BLaER1 treated with 17β-estradiol and CSF1 and Interleukin-3, amounts not matched to agents 10 nM and 100 nM (cell line): ENCODE results near the gene DNMT3A.
A peak's percentile ranks its signal among the peaks of the same experiment; 100 is the strongest.

Experiments
- H3K27ac ChIP-seq, 11 experiments: shearing (Covaris generic); formaldehyde crosslinking; 2 replicates each; pipeline ENCODE4 v1.8.1; 2022
- H3K27me3 ChIP-seq, 11 experiments: shearing (Covaris generic); formaldehyde crosslinking; 2 replicates each; pipeline ENCODE4 v1.8.1; 2022
- H3K36me3 ChIP-seq, 11 experiments: shearing (Covaris generic); formaldehyde crosslinking; 2 replicates each; pipeline ENCODE4 v1.8.1; 2022
- H3K4me1 ChIP-seq, 10 experiments: shearing (Covaris generic); formaldehyde crosslinking; 2 replicates each; pipeline ENCODE4 v1.8.1; 2022
- H3K4me2 ChIP-seq, 11 experiments: shearing (Covaris generic); formaldehyde crosslinking; 2 replicates each; pipeline ENCODE4 v1.8.1; 2022
- H3K4me3 ChIP-seq, 10 experiments: shearing (Covaris generic); formaldehyde crosslinking; 2 replicates each; pipeline ENCODE4 v1.8.1; 2022
- H3K9ac ChIP-seq, 11 experiments: shearing (Covaris generic); formaldehyde crosslinking; 2 replicates each; pipeline ENCODE4 v1.8.1; 2022
- H3K9me3 ChIP-seq, 11 experiments: shearing (Covaris generic); formaldehyde crosslinking; replicated peaks in 1 of 11; 2 replicates each; pipeline ENCODE4 v1.8.1; 2022
- H4K20me1 ChIP-seq, 11 experiments: shearing (Covaris generic); formaldehyde crosslinking; 2 replicates each; pipeline ENCODE4 v1.8.1; 2022
- Cebpa-rat ChIP-seq, 11 experiments: shearing (Covaris generic); IDR thresholded peaks; 2 replicates each; pipeline ENCODE4 v1.8.1; 2022

Gene DNMT3A

DNA sequence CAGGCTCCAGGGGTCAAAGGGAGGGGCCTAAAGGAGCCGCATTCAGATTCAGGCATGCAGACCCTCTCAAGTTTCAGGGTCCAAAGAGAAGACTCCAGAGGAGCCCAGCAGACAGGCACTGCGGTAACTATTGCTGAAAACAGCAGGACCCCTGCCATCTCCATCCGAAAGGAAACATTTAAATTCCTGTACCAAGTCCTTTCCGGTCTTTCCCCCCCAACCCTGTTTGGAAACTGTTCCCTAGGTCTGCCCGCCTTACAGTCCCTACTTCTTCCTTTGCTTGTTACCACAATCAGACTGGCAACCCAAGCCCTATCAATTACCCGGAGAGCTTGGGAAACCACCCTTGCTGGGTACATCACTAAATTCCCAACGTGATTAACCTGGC is 82.0 kb downstream of the DNMT3A start:
- Histone ChIP-seq H3K4me3 (no peak overlapping the region), H3K4me2 (no peak overlapping the region), H3K27ac (no peak overlapping the region), H3K9me3 (no peaks in the 10 kb centered on the region), H4K20me1 (peaks cover 0 to 26% (median 0%) of the 10 kb centered on the region in 11 experiments; a peak in 2 of 22 replicates), H3K27me3 (no peaks in the 10 kb centered on the region), H3K36me3 (peaks cover 24 to 89% (median 58%) of the 10 kb centered on the region in 11 experiments; a peak in 21 of 22 replicates), H3K4me1 (peaks cover 19 to 58% (median 39%) of the 10 kb centered on the region in 10 experiments; a peak in 18 of 20 replicates), H3K9ac (no peak overlapping the region)
- no peak for TF ChIP-seq Cebpa-rat (IDR thresholded peaks at IDR 0.05)

DNA sequence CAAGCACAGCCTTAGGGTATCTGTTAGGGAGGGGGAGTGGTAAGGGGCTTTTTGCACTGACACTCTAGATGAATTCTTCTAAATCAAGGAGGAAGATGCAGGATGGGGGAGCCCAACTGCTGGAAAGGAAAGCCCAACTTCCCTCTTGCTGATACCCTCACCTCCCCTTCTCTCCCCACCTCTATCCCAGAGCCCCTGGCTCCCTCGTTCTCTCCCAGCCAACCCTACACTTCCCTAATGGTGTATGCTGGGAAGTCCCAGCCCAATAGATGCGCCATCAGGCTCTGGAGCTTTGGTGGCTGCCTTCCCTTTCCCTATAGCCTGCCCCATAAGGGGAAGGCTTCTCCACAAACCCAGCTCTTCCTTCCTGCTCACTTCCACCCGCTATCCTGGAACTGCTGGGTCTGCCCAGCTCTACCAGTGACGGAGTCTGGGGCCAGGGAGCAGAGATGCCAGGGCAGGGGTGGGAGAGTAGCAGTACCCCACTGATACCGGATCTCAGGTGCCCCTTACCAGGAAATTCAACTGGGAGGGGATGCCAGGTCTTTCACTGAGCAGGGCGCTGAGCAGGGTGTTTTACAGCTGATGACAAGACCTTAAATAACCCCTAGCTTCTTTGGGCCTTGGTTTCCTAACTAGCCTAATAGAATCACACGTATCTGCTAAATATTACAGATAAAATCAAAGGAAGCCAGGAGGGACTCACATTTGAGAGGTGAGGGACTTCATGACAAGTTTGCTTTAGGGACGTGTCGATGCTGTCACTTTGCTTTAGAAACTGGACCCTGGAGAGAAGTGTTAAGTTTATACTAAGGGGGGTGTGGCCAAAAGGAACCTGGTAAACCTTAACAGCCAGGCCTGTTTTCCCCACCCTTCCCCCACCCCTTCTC is 82.6 kb downstream of the DNMT3A start:
- no peak overlapping the region; a peak in 1 of 22 replicates for H3K27ac ChIP-seq
- H3K36me3 ChIP-seq: peaks cover 22 to 89% (median 61%) of the 10 kb centered on the region in 11 experiments; a peak in 21 of 22 replicates
- H3K4me2 ChIP-seq: peak overlapping the region in 2 of 11 experiments; percentile 27 to 33; a peak in 2 of 22 replicates
- no peak overlapping the region for H3K4me3 ChIP-seq
- H3K9me3 ChIP-seq: no peaks in the 10 kb centered on the region
- H3K4me1 ChIP-seq: peaks cover 13 to 51% (median 33%) of the 10 kb centered on the region in 10 experiments; a peak in 18 of 20 replicates
- TF ChIP-seq Cebpa-rat (IDR thresholded peaks at IDR 0.05): no peak
- H3K9ac ChIP-seq: no peak overlapping the region
- H3K27me3 ChIP-seq: no peaks in the 10 kb centered on the region
- peaks cover 0 to 26% (median 0%) of the 10 kb centered on the region in 11 experiments; a peak in 2 of 22 replicates for H4K20me1 ChIP-seq

DNA sequence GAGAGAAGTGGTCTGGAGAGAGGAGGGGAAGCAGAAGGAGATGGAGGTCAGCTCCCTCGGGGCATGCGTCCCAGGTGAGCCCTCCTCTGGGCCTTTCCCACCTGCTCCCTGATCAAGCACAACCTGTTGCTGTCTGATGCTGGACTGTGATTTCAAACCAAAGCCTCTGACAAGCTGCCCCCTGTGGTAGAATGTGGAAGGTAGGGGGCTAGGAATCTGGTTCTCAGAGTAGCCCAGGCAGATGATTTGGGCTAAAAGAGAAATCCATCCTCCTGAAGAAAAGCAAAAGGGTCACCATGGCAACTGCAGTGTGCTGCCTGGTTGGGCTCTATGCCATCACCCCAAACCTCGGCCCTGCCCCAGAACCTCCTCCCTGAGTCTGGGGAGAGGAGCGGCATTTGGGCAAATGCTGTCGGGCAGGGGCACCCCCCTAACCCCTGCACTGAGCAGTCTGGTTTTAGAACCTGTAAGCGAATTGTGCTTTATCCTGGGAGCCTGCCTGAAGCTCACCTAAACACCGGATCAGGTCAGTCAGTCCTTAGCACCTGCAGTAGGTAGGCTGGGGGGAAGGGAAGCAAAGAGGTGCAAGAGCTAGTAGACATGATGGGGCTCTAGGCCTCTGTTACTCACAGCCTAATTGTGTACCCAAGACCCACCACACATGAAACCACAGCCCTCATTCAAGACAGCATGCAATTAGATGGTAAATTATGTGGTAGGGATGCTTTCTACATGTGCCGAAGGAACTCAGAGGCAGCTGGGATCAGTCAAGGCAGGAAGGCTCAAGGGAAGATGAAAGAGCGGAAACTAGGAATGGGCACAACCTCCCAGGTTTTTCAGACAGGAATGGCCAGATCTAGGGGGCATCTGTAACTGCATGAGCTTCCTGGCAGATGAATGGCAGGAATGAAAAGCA is 83.5 kb downstream of the DNMT3A start:
- H3K9ac ChIP-seq: no peak overlapping the region
- no peak overlapping the region for H3K27ac ChIP-seq

DNA sequence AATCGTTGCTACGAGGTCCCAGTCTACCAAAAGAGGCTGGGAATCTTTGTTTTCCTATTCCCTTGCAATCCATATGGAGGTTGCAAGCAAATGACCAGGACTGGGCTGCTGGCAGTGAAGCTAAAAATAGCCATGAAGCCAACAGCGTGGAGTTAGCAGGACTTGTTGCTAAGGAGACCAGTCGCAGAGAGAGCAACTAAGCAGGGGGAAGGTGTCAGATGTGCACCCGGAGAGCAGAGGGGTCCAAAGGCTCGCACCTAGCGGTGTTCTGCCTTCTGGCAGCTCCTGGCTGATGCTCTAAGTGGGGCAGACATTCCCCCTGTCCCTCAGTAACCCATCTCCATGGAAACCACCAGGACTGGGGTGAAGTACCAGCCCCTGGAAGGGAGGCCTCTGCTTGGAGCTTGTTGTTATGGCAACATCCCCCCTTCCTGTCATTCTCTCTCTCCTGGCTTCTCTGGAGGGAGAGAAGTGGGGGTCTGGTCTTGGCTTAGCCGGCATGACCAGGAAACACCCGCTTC is 84.6 kb downstream of the DNMT3A start:
- Histone ChIP-seq H3K36me3 (peaks cover 22 to 80% (median 62%) of the 10 kb centered on the region in 11 experiments; a peak in 21 of 22 replicates), H3K4me3 (no peak overlapping the region), H3K9ac (0 out of 22 replicates have a peak overlapping the region, but pooled peaks of 1 of the 11 experiments have one; percentile 9), H3K27ac (0 out of 22 replicates have a peak overlapping the region, but pooled peaks of 1 of the 11 experiments have one; percentile 11), H3K4me2 (no peak overlapping the region; a peak in 1 of 22 replicates), H3K4me1 (peaks cover 6 to 46% (median 28%) of the 10 kb centered on the region in 10 experiments), H3K9me3 (no peaks in the 10 kb centered on the region), H3K27me3 (no peaks in the 10 kb centered on the region), H4K20me1 (peaks cover 0 to 20% (median 0%) of the 10 kb centered on the region in 11 experiments; a peak in 2 of 22 replicates)
- no peak for TF ChIP-seq Cebpa-rat (IDR thresholded peaks at IDR 0.05)

More for the DNA sequence above, 83.5 kb downstream of the DNMT3A start:
- Histone ChIP-seq H3K9me3 (no peaks in the 10 kb centered on the region), H3K4me3 (no peak overlapping the region), H3K27me3 (no peaks in the 10 kb centered on the region), H3K4me1 (peaks cover 7 to 47% (median 28%) of the 10 kb centered on the region in 10 experiments; a peak in 17 of 20 replicates), H4K20me1 (peaks cover 0 to 26% (median 0%) of the 10 kb centered on the region in 11 experiments; a peak in 2 of 22 replicates), H3K36me3 (peaks cover 22 to 85% (median 63%) of the 10 kb centered on the region in 11 experiments; a peak in 21 of 22 replicates), H3K4me2 (peak overlapping the region in 2 of 11 experiments; percentile 27 to 33; a peak in 1 of 22 replicates)
- TF ChIP-seq Cebpa-rat (IDR thresholded peaks at IDR 0.05): no peak

DNA sequence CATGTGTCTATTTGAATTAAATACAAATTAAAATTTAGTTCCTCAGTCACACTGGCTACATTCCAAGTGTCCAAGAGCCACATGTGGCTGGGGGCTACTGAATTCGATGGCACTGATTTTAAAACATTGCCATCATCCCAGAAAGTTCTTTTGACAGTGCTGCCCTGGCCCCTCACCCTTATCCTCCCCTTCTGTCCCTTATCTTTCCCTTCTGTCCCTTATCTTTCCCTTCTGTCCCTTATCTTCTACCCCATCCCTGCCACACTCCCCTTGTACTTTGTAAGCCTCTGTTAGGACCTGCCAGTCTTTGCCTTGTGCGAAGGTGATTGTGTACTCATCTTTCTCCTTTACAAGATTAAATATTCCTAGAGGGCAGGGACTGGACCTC is 85.2 kb downstream of the DNMT3A start:
- Histone ChIP-seq H3K4me1 (peaks cover 11 to 50% (median 28%) of the 10 kb centered on the region in 10 experiments), H3K4me3 (no peak overlapping the region), H3K36me3 (peaks cover 22 to 76% (median 62%) of the 10 kb centered on the region in 11 experiments; a peak in 21 of 22 replicates), H3K4me2 (no peak overlapping the region), H3K9me3 (no peaks in the 10 kb centered on the region), H3K9ac (no peak overlapping the region), H3K27ac (no peak overlapping the region), H3K27me3 (no peaks in the 10 kb centered on the region), H4K20me1 (peaks cover 0 to 20% (median 0%) of the 10 kb centered on the region in 11 experiments; a peak in 2 of 22 replicates)
- no peak for TF ChIP-seq Cebpa-rat (IDR thresholded peaks at IDR 0.05)

DNA sequence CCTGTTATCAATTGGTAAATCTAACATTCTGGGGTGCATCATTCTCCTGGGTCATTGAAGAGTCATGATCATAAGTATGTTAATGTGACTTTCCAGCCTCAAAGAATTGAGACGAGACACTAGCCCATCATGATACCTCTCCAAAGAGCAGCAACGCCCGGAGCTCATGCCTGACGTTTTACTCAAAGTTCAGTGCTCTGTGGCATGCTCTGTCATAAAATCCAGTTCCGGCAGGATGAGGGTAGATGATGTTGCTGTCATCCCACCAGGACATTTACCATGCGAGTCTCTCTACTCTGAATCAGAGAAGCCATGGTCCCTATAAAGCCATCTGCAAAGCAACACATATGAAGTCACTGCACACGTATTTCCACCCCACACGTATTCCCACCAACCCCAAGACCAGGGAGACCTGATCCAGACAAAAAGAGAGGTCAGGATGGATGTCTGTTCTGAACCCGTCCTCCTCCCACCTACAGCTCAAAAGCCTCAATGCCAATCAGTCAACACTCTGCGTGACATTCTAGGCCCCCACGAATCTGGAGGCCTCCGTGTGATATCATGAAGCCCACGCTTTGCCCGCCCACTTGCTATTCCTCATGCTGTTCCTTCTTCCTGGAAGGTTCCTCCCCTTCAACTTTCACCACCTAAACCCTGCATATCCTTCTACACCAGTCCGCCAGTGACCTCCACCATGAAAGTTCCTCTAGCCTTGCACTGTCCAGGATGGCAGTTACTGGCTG is 85.8 kb downstream of the DNMT3A start:
- Histone ChIP-seq H4K20me1 (peaks cover 0 to 20% (median 0%) of the 10 kb centered on the region in 11 experiments; a peak in 2 of 22 replicates), H3K36me3 (peaks cover 22 to 73% (median 62%) of the 10 kb centered on the region in 11 experiments; a peak in 21 of 22 replicates), H3K9ac (no peak overlapping the region), H3K4me2 (no peak overlapping the region), H3K27me3 (no peaks in the 10 kb centered on the region), H3K4me3 (no peak overlapping the region), H3K9me3 (no peaks in the 10 kb centered on the region), H3K4me1 (peaks cover 13 to 52% (median 29%) of the 10 kb centered on the region in 10 experiments), H3K27ac (no peak overlapping the region)
- TF ChIP-seq Cebpa-rat (IDR thresholded peaks at IDR 0.05): no peak

DNA sequence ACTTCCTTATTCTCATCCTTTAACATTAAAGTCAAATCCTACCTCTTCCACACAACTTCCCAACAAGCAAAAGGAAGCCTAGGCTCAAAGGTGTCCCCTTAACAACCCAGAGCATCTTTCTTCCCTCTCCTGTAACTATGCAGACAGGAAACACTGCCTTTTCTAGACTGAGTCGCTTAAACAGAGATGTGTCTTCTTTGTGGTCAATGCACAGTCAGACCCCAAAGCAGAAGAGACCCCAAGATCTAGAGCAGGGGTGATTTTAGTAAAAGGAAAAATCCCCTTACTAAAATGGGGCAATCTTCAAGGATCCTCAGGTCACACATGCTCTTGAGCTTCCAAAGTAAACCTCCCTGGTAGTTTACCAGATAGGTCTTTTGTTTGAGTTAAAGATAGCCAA is 86.8 kb downstream of the DNMT3A start:
- peaks cover 16 to 61% (median 37%) of the 10 kb centered on the region in 10 experiments for H3K4me1 ChIP-seq

More for the DNA sequence above, 86.8 kb downstream of the DNMT3A start:
- H3K27me3 ChIP-seq: no peaks in the 10 kb centered on the region
- no peak overlapping the region for H3K4me2 ChIP-seq
- H4K20me1 ChIP-seq: peaks cover 0 to 20% (median 6%) of the 10 kb centered on the region in 11 experiments; a peak in 8 of 22 replicates
- no peaks in the 10 kb centered on the region for H3K9me3 ChIP-seq
- H3K27ac ChIP-seq: no peak overlapping the region
- TF ChIP-seq Cebpa-rat (IDR thresholded peaks at IDR 0.05): no peak
- peaks cover 15 to 64% (median 53%) of the 10 kb centered on the region in 11 experiments; a peak in 21 of 22 replicates for H3K36me3 ChIP-seq
- no peak overlapping the region for H3K4me3 ChIP-seq
- no peak overlapping the region for H3K9ac ChIP-seq
